Stimulated activated memory B cell treated with anti-CD40 and anti-IgM and Interleukin-4, amounts not matched to agents 10 μg/mL and 1 μg/mL and 100 μg/mL, for 72 hours (primary cell): ENCODE measurements around the gene MAP3K3.

Experiments
- ATAC-seq: fragments of 150-1000 bp; cut with Tn5 transposase; 2 replicates; pipeline ENCODE4 v1.10.0; 2021
- H3K27ac Mint-ChIP-seq: one replicate; pipeline ENCODE4 v1.8.0; 2022; ENCODE audit warnings: mild to moderate bottlenecking, mixed read lengths
- H3K27me3 Mint-ChIP-seq: one replicate; pipeline ENCODE4 v1.8.0; 2022; ENCODE audit warnings: mixed read lengths
- H3K36me3 Mint-ChIP-seq: one replicate; pipeline ENCODE4 v1.8.0; 2022; ENCODE audit warnings: mixed read lengths
- H3K4me1 Mint-ChIP-seq: one replicate; pipeline ENCODE4 v1.8.0; 2022; ENCODE audit warnings: mixed read lengths
- H3K4me3 Mint-ChIP-seq: one replicate; pipeline ENCODE4 v1.8.0; 2022; ENCODE audit warnings: mild to moderate bottlenecking, moderate library complexity, mixed read lengths
- H3K9me3 Mint-ChIP-seq: one replicate; pipeline ENCODE4 v1.8.0; 2022; ENCODE audit warnings: mixed read lengths

MAP3K3 gene

GRCh38 chr17:63722403-63722802, 100.2 kb downstream of the MAP3K3 start:
- Mint-ChIP-seq H3K27ac (no peak overlapping the region), H3K36me3 (peaks cover 36% of the 10 kb centered on the region), H3K9me3 (no peaks in the 10 kb centered on the region), H3K4me3 (no peak overlapping the region), H3K4me1 (no peaks in the 10 kb centered on the region), H3K27me3 (no peaks in the 10 kb centered on the region)
- ATAC-seq: no peak

- ATAC-seq: no peak
- peaks cover 12% of the 10 kb centered on the region for H3K36me3 Mint-ChIP-seq
- H3K9me3 Mint-ChIP-seq: no peaks in the 10 kb centered on the region
- H3K4me1 Mint-ChIP-seq: peaks cover 23% of the 10 kb centered on the region
- no peak overlapping the region for H3K27ac Mint-ChIP-seq
- H3K27me3 Mint-ChIP-seq: no peaks in the 10 kb centered on the region
- no peak overlapping the region for H3K4me3 Mint-ChIP-seq
These were observed 113.5 kb downstream of the MAP3K3 start for GRCh38 chr17:63735691-63736090.

- H3K4me3 Mint-ChIP-seq: peak overlapping the region; percentile 96
- peaks cover 41% of the 10 kb centered on the region for H3K4me1 Mint-ChIP-seq
- H3K36me3 Mint-ChIP-seq: peaks cover 14% of the 10 kb centered on the region
- H3K27ac Mint-ChIP-seq: peak overlapping the region; percentile 95
- no peak for ATAC-seq
- H3K27me3 Mint-ChIP-seq: no peaks in the 10 kb centered on the region
- no peaks in the 10 kb centered on the region for H3K9me3 Mint-ChIP-seq
These were observed 118.4 kb downstream of the MAP3K3 start for GRCh38 chr17:63740464-63741142.

- Mint-ChIP-seq H3K27ac (peak overlapping the region; percentile 95), H3K36me3 (peaks cover 18% of the 10 kb centered on the region), H3K27me3 (no peaks in the 10 kb centered on the region), H3K9me3 (no peaks in the 10 kb centered on the region), H3K4me3 (peak overlapping the region; percentile 96), H3K4me1 (peaks cover 39% of the 10 kb centered on the region)
- ATAC-seq: peak; percentile 47
These were observed 118.9 kb downstream of the MAP3K3 start for GRCh38 chr17:63741143-63741407.

- H3K36me3 Mint-ChIP-seq: peaks cover 20% of the 10 kb centered on the region
- no peaks in the 10 kb centered on the region for H3K27me3 Mint-ChIP-seq
- H3K4me3 Mint-ChIP-seq: peak within 1 kb of the TSS; percentile 96
- peak; percentile 95 for ATAC-seq
- H3K4me1 Mint-ChIP-seq: peaks cover 39% of the 10 kb centered on the region
- H3K27ac Mint-ChIP-seq: peak within 1 kb of the TSS; percentile 95
- H3K9me3 Mint-ChIP-seq: no peaks in the 10 kb centered on the region
These were observed 119.4 kb downstream of the MAP3K3 start, which contains the start of gene STRADA for GRCh38 chr17:63741408-63742173. Gene STRADA, minus strand, starts transcription at chr17:63741799. Its CDS starts 13,430 bp downstream, at chr17:63728369.
